A172 (cell line): ENCODE data around the gene MIDN. TPM values are rescaled to one million over a fixed set of nuclear protein-coding genes. Genes with fewer than 3 reads are reported as not detected.
"Not testable (repeated sequence)": the region's sequence is repeated elsewhere in the genome, so short reads cannot be mapped to it uniquely, and the experiment has no call there.

Experiments used
- DNase-seq: peaks from one replicate; pipeline ENCODE4 v3.0.0-alpha.2; 2015; ENCODE audit warnings: low spot score
- total RNA-seq: library from RNA; depleted of rRNA; stranded (reverse); fragments of >200 nt; shearing (Covaris generic); gene quantifications from 2 replicates; pipeline ENCODE4 v1.2.3, GENCODE V29; 2014; rRNA removed

MIDN gene
- total RNA-seq, 1 experiment from 2014 or later = 7.0 TPM

DNA sequence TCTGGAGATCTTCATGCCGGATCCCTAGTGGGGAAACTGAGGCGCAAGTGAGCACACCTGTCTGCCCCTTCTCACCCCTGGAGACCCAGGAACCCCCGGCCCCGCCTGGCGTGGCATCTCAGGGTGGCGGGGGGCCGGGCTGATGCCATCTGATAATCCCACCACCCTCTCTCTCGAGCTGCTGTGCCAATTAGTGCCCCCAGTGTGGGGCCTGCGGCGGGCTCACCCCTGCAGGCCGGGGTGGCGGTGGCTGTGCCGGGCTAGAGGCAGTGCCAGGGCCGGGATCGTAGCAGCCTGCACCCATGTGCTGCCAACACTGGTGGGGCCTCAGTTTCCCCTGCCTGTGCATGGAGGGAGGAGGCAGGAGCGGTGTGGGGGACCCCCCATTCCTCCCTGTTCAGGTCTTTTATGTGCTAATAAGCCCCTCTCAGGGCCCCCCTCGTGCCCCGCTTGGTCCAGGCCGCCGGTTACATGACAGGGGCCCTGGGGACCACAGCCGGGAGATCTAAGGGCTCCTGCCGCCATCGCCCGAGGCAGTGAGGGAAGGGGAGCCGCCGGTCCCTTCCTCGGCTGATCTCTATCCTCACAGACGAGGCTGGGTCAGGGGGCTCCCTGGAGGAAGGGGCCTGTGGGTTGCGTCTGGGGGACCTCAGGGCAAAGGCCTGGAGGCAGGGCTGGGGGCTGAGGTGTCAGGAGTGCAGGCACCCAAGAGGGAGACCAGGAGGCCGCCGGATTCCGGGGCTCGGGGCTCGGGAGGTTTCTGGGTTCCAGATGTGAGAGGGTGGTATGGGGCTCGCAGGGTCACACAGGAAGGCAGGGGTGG is 45.6 kb downstream of the MIDN start:
- no peak for DNase-seq

DNA sequence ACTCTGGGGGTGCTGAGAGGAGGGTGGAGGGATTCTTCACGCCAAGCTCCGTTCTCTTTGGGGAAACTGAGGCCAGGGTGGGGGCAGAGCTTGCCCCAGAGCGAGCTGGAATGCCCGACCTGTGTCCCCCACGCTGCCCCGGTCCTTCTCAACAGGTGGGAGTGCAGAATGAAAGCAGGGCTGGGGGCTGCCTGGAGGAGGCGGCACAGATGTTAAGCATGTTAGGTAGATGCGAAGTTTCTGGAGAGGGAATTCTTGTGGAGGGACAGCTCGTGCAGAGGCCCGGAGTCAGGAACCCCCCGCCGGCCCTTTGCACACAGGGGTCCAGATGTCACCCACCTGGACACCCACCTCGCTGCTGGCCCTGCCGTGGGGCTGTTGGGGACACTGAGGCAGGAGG is 46.3 kb downstream of the MIDN start:
- no peak for DNase-seq

DNA sequence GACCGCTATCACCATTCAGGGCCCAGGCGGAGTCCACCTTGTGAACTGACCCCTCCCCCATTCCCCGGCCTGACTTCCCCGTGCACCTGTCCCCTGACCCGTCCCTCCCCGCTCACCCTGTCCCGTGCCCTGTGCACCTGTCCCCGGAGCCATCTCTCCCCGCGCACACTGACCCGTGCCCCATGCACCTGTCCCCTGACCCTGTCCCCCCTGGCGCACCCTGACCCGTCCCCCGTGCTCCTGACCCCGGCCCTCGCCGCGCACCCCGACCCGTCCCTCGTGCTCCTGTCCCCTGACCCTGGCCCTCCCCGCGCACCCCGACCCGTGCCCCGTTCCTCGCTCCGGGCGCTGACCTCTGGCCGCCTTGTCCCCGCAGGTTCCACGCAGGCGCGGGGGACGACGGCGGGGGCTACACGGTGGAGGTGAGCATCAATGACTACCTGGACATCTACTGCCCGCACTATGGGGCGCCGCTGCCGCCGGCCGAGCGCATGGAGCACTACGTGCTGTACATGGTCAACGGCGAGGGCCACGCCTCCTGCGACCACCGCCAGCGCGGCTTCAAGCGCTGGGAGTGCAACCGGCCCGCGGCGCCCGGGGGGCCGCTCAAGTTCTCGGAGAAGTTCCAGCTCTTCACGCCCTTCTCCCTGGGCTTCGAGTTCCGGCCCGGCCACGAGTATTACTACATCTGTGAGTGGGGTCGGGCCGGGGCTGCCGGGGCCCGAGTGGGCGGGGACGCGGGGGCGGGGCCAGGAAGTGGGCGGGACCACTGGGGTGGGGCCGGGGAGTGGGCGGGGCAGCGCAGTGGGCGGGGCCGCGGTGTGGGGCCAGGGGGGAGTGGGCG is 47.0 kb downstream of the MIDN start:
- DNase-seq = no peak

DNA sequence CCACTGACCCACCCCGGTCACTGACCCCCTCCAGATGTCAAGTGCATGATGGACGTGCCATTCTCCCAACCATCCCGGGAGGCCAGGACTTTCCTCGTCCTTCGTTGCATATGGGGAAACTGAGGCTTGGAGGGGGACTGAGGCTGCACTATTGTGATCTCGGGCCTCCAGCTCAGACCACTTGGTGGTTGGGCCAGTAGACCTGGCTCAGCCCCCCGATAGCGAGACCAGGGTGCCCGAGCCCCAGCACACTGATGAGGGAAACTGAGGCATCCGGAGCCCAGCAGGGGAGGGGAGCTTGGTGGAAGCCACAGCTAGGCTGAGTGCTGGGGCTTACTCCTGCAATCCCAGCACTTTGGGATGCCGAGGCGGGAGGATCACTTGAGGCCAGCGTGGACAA is 47.7 kb downstream of the MIDN start:
- DNase-seq = no peak

DNA sequence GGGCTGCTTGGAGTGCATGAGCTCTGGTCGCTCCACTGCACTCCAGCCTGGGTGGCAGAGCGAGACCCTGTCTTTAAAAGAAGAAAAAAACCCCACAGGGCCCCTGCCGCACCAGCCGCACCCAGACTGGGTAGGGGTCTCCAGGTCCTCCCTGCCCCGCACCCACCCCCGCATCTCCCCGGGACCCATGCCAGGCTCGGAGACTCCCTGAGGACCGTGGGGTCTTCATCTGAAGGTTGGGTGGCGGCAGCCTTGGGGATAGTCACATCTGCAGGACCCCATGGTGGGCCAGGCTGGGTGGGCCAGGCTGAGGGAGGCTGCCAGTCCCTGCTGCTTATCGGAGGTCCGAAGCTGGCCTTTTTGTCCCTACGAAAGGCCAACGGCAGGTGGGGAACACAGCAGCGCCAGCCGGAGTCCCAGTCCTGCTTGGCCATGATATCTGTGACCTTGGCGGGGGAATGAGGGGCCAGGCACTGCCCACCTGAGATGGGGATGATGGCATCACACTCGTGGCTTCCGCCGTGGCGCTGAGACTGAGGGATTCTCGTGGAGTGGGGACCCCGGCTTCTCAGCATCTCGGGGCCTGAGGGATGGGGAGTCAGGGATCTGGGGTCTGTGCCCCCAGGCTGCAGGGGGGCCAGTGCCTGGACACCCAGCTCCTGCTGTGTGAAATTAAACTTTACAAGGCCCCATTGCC is 48.3 kb downstream of the MIDN start:
- no peak for DNase-seq

DNA sequence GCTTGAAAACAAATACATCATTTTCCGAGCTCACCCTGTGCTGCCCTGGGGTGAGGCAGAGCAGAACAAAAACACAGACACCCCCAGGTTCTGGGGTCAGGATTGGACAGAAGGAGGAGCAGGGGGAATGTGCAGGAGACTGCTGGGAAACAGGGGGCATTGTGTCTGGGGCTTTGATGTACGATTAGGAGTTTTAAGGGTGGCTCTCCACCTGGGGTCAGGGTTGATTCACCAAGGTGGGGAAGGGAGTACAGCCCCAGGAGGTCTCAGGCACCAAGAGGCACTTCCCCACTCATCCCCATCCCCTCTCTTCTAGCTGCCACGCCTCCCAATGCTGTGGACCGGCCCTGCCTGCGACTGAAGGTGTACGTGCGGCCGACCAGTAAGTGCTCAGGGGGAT is 49.9 kb downstream of the MIDN start:
- no peak for DNase-seq

DNA sequence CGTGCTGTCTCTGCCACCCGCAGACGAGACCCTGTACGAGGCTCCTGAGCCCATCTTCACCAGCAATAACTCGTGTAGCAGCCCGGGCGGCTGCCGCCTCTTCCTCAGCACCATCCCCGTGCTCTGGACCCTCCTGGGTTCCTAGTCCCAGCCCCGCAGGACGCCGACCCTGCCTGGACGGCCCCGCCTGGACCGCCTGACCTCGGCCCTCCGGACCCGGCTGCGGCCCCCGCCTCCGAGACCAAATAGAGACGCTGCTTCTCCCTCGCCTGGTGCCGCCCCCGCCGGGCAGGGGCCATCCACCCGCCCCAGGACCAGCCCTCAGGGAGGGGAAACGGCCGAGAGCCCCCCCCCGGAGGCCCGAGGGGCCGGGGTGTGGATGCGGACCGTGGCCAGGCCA is 51.4 kb downstream of the MIDN start:
- no peak for DNase-seq

DNA sequence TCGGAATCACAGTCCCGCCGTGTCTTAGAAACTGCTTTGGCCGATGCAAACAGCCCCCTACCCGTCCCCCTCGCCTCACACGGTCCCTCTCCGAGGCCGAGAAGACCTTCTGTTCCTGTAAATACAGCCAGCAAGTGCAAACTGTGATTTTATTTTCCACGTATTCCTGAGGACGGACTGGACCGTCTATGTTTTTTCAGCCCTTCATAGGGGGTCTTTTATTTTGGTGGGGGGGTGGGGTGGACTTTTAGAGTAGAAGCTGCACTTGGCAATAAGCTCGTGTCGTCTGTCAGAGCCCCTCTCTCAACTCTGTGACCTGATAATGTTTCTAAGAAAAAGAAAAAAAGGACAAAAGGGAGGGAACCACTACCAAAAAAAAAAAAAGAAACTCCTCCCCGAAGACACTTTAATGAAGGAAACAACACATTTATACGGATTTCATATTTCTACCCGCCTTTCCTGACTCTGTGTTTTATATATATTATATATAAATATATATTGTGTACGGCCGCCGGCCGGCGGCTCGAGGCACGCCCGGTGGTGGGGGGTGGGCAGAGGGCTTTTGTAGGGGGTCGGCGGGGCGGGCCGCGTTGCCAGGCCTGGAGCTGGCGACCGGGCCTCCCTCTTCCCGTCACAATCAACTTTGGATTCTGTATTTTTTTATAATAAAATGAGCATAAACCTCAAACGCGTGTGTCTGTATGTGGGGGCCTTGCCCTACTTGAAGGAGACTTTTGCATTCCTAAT is 52.5 kb downstream of the MIDN start:
- no peak for DNase-seq

DNA sequence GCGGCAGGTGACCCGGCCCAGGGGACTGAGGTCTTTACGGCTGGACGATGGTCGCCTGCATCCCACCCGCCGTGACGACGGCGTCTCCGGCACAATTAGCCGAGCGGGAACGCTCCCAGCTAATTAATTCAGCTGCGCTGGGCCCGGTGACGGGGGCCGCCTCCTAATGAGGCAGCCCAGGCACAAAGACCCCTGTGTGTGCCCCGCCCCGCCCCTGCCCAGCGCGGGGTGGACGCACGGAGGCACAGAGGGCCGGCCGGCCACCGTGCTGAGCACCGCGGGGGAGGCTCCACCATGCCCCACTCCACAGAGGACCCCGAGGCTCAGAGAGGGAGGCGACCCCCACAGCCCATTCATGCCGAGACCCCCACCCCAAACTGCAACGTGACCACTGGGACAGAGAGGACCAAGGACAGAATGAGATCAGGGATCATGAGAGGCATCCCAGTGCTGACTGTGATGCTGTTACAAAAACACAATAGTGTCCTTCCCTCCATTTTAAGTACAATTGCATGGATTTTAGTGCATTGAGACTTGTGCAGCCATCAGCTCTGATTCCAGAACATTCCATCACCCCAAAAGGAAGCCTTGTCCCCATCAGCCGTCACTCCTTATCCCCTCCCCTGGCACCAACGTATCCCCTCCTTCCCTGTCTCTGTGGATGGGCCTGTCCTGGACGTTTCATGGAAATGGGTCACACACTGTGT is 54.3 kb downstream of the MIDN start:
- DNase-seq = no peak

DNA sequence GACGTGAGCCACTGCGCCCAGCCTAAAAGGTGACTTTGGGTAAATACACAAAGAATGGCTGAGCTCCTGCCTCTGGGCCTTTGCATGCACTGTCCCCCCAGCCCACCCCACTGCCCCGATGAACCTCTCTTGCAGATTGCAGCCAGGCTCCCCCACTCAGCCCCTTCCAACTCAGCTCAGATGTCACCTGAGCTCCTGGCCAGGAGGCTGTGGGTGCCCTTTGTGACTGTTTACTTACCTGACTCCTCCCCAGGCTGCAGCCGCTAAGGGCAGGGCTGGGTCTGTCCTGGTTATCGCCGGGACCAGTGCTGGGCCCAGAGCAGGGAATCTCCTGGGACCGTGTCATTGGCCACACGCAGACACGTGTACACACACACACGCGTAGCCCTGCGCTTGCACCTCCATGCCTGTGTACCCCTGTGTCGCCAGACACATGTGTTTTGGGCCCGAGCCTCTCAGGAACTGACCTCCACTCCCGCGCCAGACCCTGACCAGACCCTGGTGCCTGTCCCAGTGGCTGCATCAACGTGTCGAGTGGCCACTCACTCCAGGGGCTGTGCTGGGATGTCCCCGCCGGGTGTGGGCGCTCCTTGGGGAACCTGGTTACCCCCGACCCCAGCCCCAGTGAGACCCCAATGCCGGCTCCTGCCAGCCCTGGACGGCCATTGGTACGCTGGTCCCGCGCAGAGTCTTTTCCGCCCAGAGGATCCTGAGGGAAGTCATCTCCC is 56.0 kb downstream of the MIDN start:
- no peak for DNase-seq

DNA sequence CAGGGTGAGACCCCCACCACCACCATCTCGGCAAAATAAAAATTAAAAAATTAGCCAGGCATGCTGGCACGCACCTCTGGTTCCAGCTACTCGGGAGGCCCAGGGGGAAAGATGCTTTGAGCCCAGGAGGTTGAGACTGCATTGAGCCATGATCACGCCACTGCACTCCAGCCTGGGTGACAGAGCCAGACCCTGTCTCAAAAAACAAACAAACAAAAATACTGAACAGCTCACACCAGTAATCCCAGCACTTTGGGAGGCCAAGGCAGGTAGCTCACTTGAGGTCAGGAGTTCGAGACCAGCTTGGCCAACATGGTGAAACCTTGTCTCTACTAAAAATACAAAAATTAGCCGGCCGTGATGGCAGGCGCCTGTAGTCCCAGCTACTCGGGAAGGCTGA is 57.0 kb downstream of the MIDN start:
- not testable (repeated sequence) for DNase-seq

DNA sequence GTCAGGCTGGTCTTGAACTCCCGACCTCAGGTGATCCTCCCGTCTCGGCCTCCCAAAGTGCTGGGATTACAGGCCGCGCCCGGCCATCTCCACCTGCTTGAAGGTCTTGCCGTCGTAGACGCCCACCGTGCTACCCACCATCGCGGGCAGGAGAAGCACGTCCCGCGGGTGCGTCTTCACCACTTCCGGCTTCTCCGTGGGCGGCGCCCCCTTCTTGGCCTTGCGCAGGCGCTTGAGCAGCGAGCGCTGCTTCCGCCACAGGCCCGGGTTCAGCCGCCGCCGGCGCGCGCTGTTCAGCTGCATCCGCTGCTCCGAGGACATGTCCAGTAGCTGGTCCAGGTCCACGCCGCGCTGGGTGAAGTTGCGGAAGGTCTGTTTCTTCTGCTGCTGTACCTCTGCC is 58.9 kb downstream of the MIDN start:
- no peak for DNase-seq

DNA sequence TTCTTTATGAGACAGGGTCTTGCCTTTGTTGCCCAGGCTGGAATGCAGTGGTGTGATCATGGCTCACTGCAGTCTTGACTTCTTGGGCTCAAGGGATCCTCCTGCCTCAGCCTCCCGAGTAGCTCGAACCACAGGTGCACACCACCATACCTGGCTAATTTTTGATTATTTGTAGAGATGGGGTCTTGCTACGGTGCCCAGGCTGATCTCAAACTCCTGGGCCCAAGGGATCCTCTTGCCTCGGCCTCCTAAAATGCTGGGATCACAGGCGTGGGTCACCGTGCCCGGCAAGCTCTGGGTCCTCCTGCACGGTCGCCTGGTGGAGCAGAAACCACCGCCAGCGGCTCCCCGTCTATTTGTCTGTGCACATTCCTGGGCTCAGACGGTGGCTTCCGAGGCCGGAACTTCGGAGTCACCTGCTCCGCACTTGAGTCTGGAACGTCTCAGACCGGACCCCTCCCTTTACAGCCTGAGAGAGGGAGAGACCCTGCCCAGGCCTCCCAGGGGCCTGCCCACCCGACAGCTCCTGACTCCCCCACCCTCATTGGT is 59.4 kb downstream of the MIDN start:
- DNase-seq = no peak

DNA sequence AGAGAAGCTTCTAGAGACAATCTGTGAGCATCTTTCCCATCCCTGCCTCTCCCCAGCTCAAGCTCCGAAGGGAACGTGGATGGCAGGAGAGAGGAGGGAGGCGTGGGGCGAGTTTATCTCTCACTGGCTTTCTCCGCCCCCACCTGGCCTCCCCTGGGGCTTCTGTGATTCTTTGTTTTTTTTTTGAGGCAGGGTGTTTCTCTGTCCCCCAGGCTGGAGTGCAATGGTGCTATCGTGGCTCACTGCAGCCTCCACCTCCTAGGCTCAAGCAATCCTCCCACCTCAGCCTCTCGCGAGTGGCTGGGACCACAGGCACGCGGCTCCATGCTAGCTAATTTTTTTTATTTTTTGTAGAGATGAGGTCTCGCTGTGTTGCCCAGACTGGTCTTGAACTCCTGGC is 60.3 kb downstream of the MIDN start:
- DNase-seq = no peak

Other genes with a start within 250 kb of the MIDN start
- gene GRIN3B, start 248.2 kb upstream of the MIDN start, total RNA-seq = 0.38 TPM in 1 of 2 replicates, not detected in the other
- gene TMEM259, start 227.5 kb upstream of the MIDN start, total RNA-seq = 104 and 131 TPM in 2 replicates
- gene RNU6-2, start 227.1 kb upstream of the MIDN start, total RNA-seq = not detected in 2 replicates
- gene CNN2, start 222.0 kb upstream of the MIDN start, total RNA-seq = 219 and 243 TPM in 2 replicates
- gene ABCA7, start 208.5 kb upstream of the MIDN start, total RNA-seq = 5.1 and 8.6 TPM in 2 replicates
- 3.1 and 4.9 TPM in 2 replicates for gene ARHGAP45, start 181.4 kb upstream of the MIDN start, total RNA-seq
- 265 and 318 TPM in 2 replicates for gene POLR2E, start 153.2 kb upstream of the MIDN start, total RNA-seq
- 323 and 353 TPM in 2 replicates for gene GPX4, start 144.6 kb upstream of the MIDN start, total RNA-seq
- gene SBNO2, start 74.3 kb upstream of the MIDN start, total RNA-seq = 37.0 and 51.1 TPM in 2 replicates
- gene STK11, start 42.8 kb upstream of the MIDN start, total RNA-seq = 87.8 and 98.9 TPM in 2 replicates
- 0.93 and 0.95 TPM in 2 replicates for gene CBARP, start 10.6 kb upstream of the MIDN start, total RNA-seq
- gene ATP5F1D, start 6.8 kb upstream of the MIDN start, total RNA-seq = 42.2 and 78.9 TPM in 2 replicates
- gene CIRBP, start 20.7 kb downstream of the MIDN start, total RNA-seq = 124 and 266 TPM in 2 replicates
- 90.5 and 93.6 TPM in 2 replicates for gene FAM174C, start 26.9 kb downstream of the MIDN start, total RNA-seq
- 9.1 and 9.9 TPM in 2 replicates for gene EFNA2, start 37.3 kb downstream of the MIDN start, total RNA-seq
- 169 and 186 TPM in 2 replicates for gene NDUFS7, start 135.3 kb downstream of the MIDN start, total RNA-seq
- gene GAMT, start 153.0 kb downstream of the MIDN start, total RNA-seq = 101 and 117 TPM in 2 replicates
- 84.8 and 110 TPM in 2 replicates for gene DAZAP1, start 159.0 kb downstream of the MIDN start, total RNA-seq
- gene RPS15, start 189.8 kb downstream of the MIDN start, total RNA-seq = 2,554 and 2,923 TPM in 2 replicates
- gene APC2, start 201.5 kb downstream of the MIDN start, total RNA-seq = 0.79 and 5.5 TPM in 2 replicates
- gene C19orf25, start 230.6 kb downstream of the MIDN start, total RNA-seq = 44.0 and 60.4 TPM in 2 replicates
- 3.1 and 5.4 TPM in 2 replicates for gene PCSK4, start 241.8 kb downstream of the MIDN start, total RNA-seq
- gene REEP6, start 242.6 kb downstream of the MIDN start, total RNA-seq = 4.1 and 4.3 TPM in 2 replicates